OCI-LY7 (cell line): ENCODE measurements around the gene SDR39U1. TPM values are rescaled to one million over a fixed set of nuclear protein-coding genes. Genes with fewer than 3 reads are reported as not detected.

Experiments used
- BruUV-seq: library from RNA; stranded (reverse); fragments of 400-500 nt; replicated peaks from 2 replicates; lab custom pipeline; 2021; lab: Mats Ljungman, UMichigan
- CTCF ChIA-PET: fragments of 300-600 bp; sonication (Branson Sonifier 250); formaldehyde crosslinking; loops from one replicate; lab custom pipeline; 2022; ENCODE audit warnings: antibody characterized with exemption; ENCODE audit not compliant: unreplicated experiment; lab: Charles Lee
- POLR2A ChIA-PET: fragments of 300-600 bp; sonication (Branson Sonifier 250); formaldehyde crosslinking; loops from one replicate; lab custom pipeline; 2022; ENCODE audit warnings: antibody characterized with exemption; lab: Charles Lee
- DNase-seq: peaks from one replicate; pipeline ENCODE4 v3.0.0-alpha.2; 2015; ENCODE audit warnings: low spot score
- H2AFZ ChIP-seq: fragments of 200-600 bp; sonication (generic), shearing (Covaris generic); 2 replicates; pipeline ENCODE4 v1.6.1; 2014; ENCODE audit warnings: mild to moderate bottlenecking, antibody characterized with exemption, low read length, moderate library complexity
- H3K27ac ChIP-seq: fragments of 200-600 bp; sonication (generic); 2 replicates; pipeline ENCODE4 v1.5.1; 2014; ENCODE audit warnings: mixed run types, low read depth, mild to moderate bottlenecking, moderate library complexity, low read length, inconsistent platforms; ENCODE audit not compliant: poor library complexity, severe bottlenecking
- H3K36me3 ChIP-seq: fragments of 200-600 bp; sonication (generic); 2 replicates; pipeline ENCODE4 v1.6.1; 2014; ENCODE audit warnings: mild to moderate bottlenecking, antibody characterized with exemption, low read length, moderate library complexity, mixed read lengths; ENCODE audit not compliant: insufficient read depth
- H3K4me1 ChIP-seq: fragments of 200-600 bp; sonication (generic); 2 replicates; pipeline ENCODE4 v1.5.1; 2014; ENCODE audit warnings: mild to moderate bottlenecking, low read length; ENCODE audit not compliant: insufficient read depth, poor library complexity, severe bottlenecking
- H3K4me2 ChIP-seq: fragments of 200-600 bp; sonication (generic); 2 replicates; pipeline ENCODE4 v1.6.1; 2014; ENCODE audit warnings: mild to moderate bottlenecking, low read length
- H3K4me3 ChIP-seq: fragments of 200-600 bp; sonication (generic); 2 replicates; pipeline ENCODE4 v1.5.1; 2014; ENCODE audit warnings: mild to moderate bottlenecking, low read depth, low read length; ENCODE audit not compliant: poor library complexity, severe bottlenecking
- H3K79me2 ChIP-seq: fragments of 200-600 bp; sonication (generic); 2 replicates; pipeline ENCODE4 v1.6.1; 2016; ENCODE audit warnings: low read depth, mild to moderate bottlenecking, low read length, moderate library complexity, mixed read lengths; ENCODE audit not compliant: insufficient read depth
- H3K9me2 ChIP-seq: fragments of 200-600 bp; sonication (generic); 2 replicates; pipeline ENCODE4 v1.6.1; 2016; ENCODE audit warnings: mild to moderate bottlenecking, low read length, mixed read lengths; ENCODE audit not compliant: insufficient read depth
- H3K9me3 ChIP-seq: fragments of 200-600 bp; sonication (generic); 2 replicates; pipeline ENCODE4 v1.6.1; 2014; ENCODE audit warnings: mild to moderate bottlenecking, mixed run types, low read length, mixed read lengths
- H4K20me1 ChIP-seq: fragments of 200-600 bp; sonication (generic); 2 replicates; pipeline ENCODE4 v1.6.1; 2014; ENCODE audit warnings: mild to moderate bottlenecking, antibody characterized with exemption, low read length, moderate library complexity, mixed read lengths; ENCODE audit not compliant: insufficient read depth
- CTCF ChIP-seq: fragments of 200-600 bp; sonication (generic); conservative IDR thresholded peaks from 2 replicates; pipeline ENCODE4 v1.5.1; 2014; ENCODE audit warnings: mild to moderate bottlenecking, antibody characterized with exemption, low read length, moderate library complexity, mixed read lengths
- EZH2phosphoT487 ChIP-seq: fragments of 200-600 bp; sonication (generic); IDR thresholded peaks from 2 replicates; pipeline ENCODE4 v1.6.1; 2018; ENCODE audit warnings: low read depth, borderline replicate concordance, mild to moderate bottlenecking, mixed run types, antibody characterized with exemption, low read length, moderate library complexity, mixed read lengths
- intact Hi-C: fragments of 100-400 bp; cut with micrococcal nuclease; formaldehyde crosslinking; loops from one replicate; pipeline ENCODE4 v1.10.0; 2022; ENCODE audit not compliant: unreplicated experiment
- total RNA-seq, 2 experiments: library from RNA; depleted of rRNA in 1 of 2; stranded (reverse); fragments of >200 nt in 1 of 2; shearing (Covaris generic) in 1 of 2; gene quantifications; 2 replicates each; pipeline ENCODE4 v1.2.3, GENCODE V29; 2014 to 2022

The SDR39U1 gene
- total RNA-seq, 2 experiments from 2014 or later, result 51.4 to 103 TPM

- H4K20me1 ChIP-seq, result no peaks in the 10 kb centered on the region
- H3K9me3 ChIP-seq, result no peaks in the 10 kb centered on the region
- intact Hi-C loops, result no loop called here
- no peak overlapping the region for H3K4me2 ChIP-seq
- no peaks in the 10 kb centered on the region for H3K9me2 ChIP-seq
- H3K36me3 ChIP-seq, result no peaks in the 10 kb centered on the region
- no peak overlapping the region for H2AFZ ChIP-seq
- no peak overlapping the region for H3K4me3 ChIP-seq
- H3K27ac ChIP-seq, result no peak overlapping the region
- CTCF ChIA-PET, result interaction anchor here (1.2 kb wide), 1 partner anchor 11 kb away, joined by 3 read pairs; no protein-coding TSS in a partner anchor
- POLR2A ChIA-PET, result interaction anchor here (1.3 kb wide), 1 partner anchor 25 kb away, joined by 5 read pairs; no protein-coding TSS in a partner anchor
- no peak for TF ChIP-seq EZH2phosphoT487
- TF ChIP-seq CTCF, result no peak
- peak; percentile 13 for DNase-seq
- no TSS peak for BruUV-seq
- H3K79me2 ChIP-seq, result no peaks in the 10 kb centered on the region
- peaks cover 6% of the 10 kb centered on the region for H3K4me1 ChIP-seq
Observed at GRCh38 chr14:24395609-24396582, 46.7 kb downstream of the SDR39U1 start.

GRCh38 chr14:24394275-24394674, 48.3 kb downstream of the SDR39U1 start:
- ChIA-PET POLR2A (no interaction called here), CTCF (no interaction called here)
- no peak overlapping the region for H3K27ac ChIP-seq
- H2AFZ ChIP-seq, result no peak overlapping the region
- no TSS peak for BruUV-seq
- H3K36me3 ChIP-seq, result no peaks in the 10 kb centered on the region
- peaks cover 12% of the 10 kb centered on the region for H3K4me1 ChIP-seq
- no peaks in the 10 kb centered on the region for H3K9me3 ChIP-seq
- no peak overlapping the region for H3K4me2 ChIP-seq
- H3K9me2 ChIP-seq, result no peaks in the 10 kb centered on the region
- peak; percentile 30; the same call in 1 of the 2 replicates for TF ChIP-seq CTCF
- TF ChIP-seq EZH2phosphoT487, result no peak
- no peaks in the 10 kb centered on the region for H4K20me1 ChIP-seq
- intact Hi-C loops, result no loop called here
- peak; percentile 14 for DNase-seq
- H3K4me3 ChIP-seq, result no peak overlapping the region
- H3K79me2 ChIP-seq, result no peaks in the 10 kb centered on the region
